ENCODE results near the gene TRIM23.

DNA sequence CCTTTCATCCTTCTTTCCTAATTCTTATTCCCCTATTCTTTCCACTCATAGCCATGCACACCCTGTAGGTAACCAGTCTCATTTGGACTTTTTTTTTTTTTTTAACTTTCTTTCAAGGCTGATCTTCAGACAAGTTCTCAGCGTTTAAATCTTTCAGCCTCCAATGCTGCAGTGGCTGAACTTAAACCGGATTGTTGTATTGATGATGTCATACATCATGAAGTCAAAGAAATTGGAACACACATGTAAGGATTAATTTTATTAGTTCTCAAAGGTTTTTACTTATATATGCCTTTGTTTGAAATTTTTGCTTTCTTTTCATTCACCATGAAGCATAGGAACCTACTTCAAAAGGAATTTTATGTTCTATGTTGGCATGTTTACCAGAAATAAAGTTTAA lies 22.8 kb upstream of the TRIM23 start:
- TF ChIP-seq, protein P1, sequence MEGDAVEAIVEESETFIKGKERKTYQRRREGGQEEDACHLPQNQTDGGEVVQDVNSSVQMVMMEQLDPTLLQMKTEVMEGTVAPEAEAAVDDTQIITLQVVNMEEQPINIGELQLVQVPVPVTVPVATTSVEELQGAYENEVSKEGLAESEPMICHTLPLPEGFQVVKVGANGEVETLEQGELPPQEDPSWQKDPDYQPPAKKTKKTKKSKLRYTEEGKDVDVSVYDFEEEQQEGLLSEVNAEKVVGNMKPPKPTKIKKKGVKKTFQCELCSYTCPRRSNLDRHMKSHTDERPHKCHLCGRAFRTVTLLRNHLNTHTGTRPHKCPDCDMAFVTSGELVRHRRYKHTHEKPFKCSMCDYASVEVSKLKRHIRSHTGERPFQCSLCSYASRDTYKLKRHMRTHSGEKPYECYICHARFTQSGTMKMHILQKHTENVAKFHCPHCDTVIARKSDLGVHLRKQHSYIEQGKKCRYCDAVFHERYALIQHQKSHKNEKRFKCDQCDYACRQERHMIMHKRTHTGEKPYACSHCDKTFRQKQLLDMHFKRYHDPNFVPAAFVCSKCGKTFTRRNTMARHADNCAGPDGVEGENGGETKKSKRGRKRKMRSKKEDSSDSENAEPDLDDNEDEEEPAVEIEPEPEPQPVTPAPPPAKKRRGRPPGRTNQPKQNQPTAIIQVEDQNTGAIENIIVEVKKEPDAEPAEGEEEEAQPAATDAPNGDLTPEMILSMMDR (IDR thresholded peaks at IDR 0.05) = no peak
- no peak for TF ChIP-seq POLR2A (IDR thresholded peaks at IDR 0.05)

Data from heart left ventricle (tissue), 13 donors.